Epithelial cell of prostate (primary cell): ENCODE measurements around the gene EFHD1.
"Not testable (repeated sequence)": the region's sequence is repeated elsewhere in the genome, so short reads cannot be mapped to it uniquely, and the experiment has no call there.

Source experiments
- DNase-seq: peaks from one replicate; pipeline ENCODE4 v3.0.0-alpha.2; 2011; ENCODE audit warnings: low read depth, low spot score
- H3K27ac ChIP-seq: fragments of 450-650 bp; 2 replicates; pipeline ENCODE4 v1.5.1; 2017; ENCODE audit warnings: mild to moderate bottlenecking

EFHD1 gene

DNA sequence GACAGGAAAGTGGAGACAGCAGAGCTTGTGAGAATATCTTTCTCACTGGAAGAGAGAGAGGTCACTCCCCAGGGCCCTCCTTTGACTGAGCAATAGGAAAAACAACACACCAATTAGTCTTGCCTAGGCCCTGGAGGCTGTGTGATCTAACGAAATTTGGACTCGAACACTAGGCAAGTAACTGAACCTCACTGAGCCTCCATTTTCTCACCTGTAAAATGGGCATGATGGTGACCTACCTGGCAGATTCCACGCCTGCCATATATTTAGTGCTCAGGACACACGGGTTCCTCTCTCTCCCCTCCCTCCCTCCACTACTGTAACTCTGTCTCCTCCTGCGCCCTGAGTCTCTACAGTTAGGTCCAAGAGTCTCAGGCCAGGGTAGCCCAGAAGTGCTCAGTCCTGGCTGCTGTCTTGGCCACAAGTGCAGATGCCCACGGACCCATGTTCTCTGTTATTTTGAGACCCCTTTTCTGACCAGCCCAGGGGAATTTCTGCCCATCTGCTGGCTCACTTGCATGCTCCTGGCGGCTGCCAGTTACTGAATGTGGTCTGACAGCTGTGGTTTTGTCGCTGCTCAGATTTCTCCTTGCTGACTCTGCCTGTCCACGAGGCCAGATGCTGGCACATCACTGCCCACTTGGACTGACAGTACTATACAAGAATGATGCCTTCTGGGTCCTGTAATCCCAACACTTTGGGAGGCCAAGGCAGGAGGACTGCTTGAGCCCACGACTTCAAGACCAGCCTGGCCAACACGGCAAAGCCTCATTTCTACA lies 54.2 kb downstream of the EFHD1 start:
- no peak for DNase-seq
- H3K27ac ChIP-seq, result no peak overlapping the region

DNA sequence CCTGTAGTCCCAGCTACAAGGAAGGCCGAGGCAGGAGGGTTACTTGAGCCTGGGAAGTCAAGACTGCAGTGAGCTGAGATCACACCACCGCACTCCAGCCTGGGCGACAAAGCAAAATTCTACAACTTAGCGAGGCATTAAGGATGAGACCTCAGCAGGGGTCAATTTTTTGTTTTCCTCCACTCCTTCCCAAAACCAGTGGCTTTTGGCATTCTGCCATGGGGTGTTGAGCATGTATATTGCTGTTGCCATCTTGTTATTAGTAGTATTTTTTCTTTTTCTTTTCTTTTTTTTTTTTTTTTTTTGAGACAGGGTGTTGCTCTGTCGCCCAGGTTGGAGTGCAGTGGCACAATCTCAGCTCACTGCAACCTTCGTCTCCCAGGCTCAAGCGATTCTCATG lies 54.8 kb downstream of the EFHD1 start:
- no peak for DNase-seq
- H3K27ac ChIP-seq, result no peak overlapping the region

DNA sequence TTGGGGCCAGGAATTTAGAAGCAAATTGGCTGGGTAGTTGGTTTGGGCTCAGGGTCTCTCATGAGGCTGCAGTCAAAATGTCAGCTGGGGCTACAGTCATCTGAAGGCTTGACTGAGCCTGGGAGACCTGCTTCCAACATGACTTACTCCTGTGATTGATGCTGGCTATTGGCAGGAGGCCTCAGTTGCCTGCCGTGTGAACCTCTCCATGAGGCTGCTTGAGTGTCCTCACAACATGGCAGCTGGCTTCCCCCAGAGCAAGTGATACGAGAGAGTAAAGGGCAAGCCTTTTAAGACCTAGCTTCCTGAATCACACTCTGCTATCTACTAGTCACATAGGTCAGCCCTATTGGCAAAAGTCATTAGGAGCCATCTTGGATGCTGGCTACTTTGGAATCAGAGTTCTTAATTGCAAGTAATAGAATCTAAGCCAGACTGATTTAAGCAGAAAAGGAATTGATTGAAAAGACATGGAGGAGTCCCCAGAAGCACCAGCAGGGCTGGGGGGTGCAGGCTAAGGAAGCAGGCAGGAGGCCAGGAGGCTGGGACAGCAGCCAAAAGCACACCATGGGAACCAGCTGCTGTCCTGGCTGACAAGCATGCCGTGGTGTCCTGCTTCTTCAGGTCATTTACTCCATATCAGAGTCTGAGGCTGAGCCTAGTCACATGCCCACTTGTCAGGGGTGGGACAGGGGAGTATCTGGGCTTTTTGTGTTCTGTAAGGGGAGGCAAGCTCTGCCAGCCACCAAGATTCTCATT lies 55.9 kb downstream of the EFHD1 start:
- no peak for DNase-seq

GRCh38 chr2:232691117-232691516 lies 57.7 kb downstream of the EFHD1 start:
- H3K27ac ChIP-seq, DNase-seq: not testable (repeated sequence)

More for the DNA sequence above, 55.9 kb downstream of the EFHD1 start:
- H3K27ac ChIP-seq, result no peak overlapping the region

- no peak for DNase-seq
- no peak overlapping the region for H3K27ac ChIP-seq
Measured at GRCh38 chr2:232693344-232693743, 59.9 kb downstream of the EFHD1 start.

DNA sequence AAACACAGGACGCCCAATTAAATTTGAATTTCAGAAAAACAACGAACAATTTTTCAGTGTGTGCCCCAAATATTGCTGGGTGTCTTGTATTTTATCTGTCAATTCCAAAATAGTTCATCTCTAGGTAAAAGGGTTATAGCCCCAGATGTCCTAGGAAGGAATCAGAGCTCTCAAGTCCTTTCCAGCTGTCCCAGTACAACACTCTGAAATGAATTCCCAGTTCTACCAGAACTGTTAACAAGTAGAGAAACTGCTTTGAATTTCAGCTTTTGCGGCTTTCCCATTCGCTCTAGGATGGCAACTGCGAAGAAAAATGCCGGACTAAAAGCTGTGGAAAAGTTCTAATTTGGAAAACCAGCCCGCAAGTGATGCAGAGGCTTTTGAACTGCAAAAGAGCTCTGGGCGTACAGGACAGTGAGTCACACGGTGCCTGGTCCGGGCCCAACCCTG lies 63.2 kb downstream of the EFHD1 start:
- peak overlapping the region; percentile 79 for H3K27ac ChIP-seq
- DNase-seq, result no peak

GRCh38 chr2:232697059-232697806 lies 63.8 kb downstream of the EFHD1 start, which contains the start of gene GIGYF2:
GIGYF2 (plus strand) TSS chr2:232697331; CDS start chr2:232735198, 37,867 bp downstream.
- H3K27ac ChIP-seq, result peak within 1 kb of the TSS; percentile 79
- peak; percentile 73 for DNase-seq

GRCh38 chr2:232697807-232698110 lies 64.4 kb downstream of the EFHD1 start:
- H3K27ac ChIP-seq, result peak overlapping the region; percentile 79
- no peak for DNase-seq

- H3K27ac ChIP-seq, result no peak overlapping the region
- DNase-seq, result no peak
Measured at GRCh38 chr2:232698556-232699091, 65.2 kb downstream of the EFHD1 start.

GRCh38 chr2:232699110-232699509 lies 65.7 kb downstream of the EFHD1 start:
- no peak for DNase-seq
- no peak overlapping the region for H3K27ac ChIP-seq

GRCh38 chr2:232700154-232700553 lies 66.8 kb downstream of the EFHD1 start:
- DNase-seq, result no peak
- no peak overlapping the region for H3K27ac ChIP-seq

DNA sequence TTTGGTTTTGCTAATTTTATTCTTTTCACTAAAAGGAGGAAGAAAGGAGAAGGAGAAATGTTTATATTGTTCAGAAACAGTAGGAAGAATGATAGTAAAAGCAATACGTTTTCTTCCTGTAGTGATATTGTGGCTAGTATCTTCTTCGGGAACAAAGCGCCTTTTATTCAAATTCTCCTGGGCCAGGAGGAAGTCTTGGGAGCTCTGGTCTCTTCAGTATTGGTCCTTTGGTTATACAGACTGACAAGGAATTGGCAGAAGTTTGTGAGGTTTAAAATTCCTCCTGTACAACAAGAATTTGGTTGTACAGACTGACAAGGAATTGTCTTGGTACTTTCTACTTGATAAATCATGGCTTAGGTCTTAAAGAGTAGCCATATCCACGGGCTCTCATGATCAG lies 73.7 kb downstream of the EFHD1 start:
- DNase-seq, result no peak

DNA sequence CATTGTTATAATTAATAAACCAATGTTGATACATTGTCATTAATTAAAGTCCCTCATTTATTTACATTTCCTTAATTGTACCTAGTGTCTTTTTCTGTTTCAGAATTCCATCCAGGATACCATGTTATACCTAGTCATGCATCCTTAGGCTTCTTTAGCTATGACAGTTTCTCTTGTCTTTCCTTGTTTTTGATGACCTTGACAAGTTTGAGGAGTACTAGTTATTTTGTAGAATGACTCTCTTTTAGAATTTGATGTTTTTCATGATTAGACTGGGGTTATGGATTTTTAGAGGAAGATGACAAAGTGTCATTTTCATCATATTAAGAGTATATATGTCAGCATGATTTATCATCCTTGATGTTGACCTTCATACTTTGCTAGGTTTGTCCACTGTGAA lies 80.1 kb downstream of the EFHD1 start:
- no peak overlapping the region for H3K27ac ChIP-seq
- DNase-seq, result no peak

More for the DNA sequence above, 73.7 kb downstream of the EFHD1 start:
- no peak overlapping the region for H3K27ac ChIP-seq

DNA sequence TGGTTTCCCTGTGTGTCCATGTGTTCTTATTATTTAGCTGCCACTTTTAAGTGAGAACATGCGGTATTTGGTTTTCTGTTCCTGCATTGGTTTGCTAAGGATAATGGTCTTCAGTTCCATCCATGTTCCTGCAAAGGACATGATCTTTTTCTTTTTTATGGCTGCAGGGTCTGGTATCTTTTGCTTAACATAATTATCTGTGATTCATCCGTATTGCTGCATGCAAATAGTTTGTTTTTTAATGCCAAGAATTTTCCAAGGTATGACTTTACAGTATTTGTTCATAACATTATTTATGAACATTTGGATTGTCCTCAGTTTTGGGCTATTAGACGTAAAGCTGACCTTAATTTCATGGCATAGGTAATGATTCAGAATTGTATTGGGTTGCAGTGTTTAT lies 81.6 kb downstream of the EFHD1 start:
- DNase-seq, result no peak
- H3K27ac ChIP-seq, result no peak overlapping the region

- DNase-seq, H3K27ac ChIP-seq: not testable (repeated sequence)
Measured at GRCh38 chr2:232720056-232720455, 86.7 kb downstream of the EFHD1 start.

DNA sequence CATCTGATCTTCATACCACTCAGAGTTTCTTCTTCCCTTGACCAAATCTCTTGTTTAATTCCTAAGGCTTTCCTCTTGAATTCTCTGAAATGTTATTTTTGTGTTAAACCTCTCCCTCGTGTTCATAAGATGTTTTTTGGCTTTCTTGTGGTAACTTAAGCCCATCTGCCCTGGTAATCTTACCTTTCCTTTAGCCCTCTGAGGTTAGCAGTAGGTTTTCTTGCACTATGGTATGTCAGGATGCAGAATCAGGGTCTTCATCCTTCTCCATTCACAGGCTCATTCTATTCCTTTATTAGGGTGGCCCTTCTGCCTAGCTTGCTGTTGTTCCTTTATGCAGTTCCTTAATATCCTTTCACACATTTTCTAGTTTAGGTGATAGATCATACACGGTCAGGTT lies 87.9 kb downstream of the EFHD1 start:
- no peak for DNase-seq
- no peak overlapping the region for H3K27ac ChIP-seq

DNA sequence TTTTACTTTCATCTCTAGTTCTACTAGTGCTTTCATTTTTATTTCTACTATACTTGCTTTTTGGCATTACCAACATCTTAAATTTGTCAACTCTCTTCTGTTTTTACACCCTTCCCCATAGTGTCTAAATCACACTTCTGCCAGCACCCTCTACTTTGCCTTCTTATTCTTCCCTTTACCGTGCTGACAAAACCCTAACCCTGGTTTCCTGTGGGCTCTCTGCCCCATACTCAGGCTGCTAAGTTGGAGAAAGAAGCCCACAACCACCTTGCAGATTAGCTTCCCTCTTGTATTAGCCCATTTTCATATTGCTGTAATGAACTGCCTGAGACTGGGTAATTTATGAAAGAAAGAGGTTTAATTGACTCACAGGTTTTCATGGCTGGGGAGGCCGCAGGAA lies 88.5 kb downstream of the EFHD1 start:
- H3K27ac ChIP-seq, result no peak overlapping the region
- no peak for DNase-seq

- H3K27ac ChIP-seq, result no peak overlapping the region
- no peak for DNase-seq
Measured at GRCh38 chr2:232723027-232723426, 89.6 kb downstream of the EFHD1 start.

DNA sequence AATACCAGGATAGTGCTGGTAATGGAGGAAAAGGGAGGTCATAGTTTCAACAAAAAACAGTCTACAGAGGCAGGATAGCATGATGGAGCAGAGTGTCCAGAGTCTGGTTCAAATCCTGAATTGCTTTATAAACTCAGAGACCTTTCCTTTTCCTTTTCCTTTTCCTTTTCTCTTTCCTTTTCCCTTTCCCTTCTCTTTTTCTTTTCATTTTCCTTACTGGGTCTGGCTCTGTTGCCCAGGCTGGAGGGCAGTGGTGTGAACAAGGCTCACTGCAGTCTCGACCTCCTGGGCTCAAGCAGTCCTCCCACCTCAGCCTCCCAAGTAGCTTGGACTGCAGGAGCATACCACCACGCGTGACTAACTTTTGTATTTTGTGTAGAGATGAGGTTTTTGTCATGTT lies 95.4 kb downstream of the EFHD1 start:
- no peak for DNase-seq
- no peak overlapping the region for H3K27ac ChIP-seq

DNA sequence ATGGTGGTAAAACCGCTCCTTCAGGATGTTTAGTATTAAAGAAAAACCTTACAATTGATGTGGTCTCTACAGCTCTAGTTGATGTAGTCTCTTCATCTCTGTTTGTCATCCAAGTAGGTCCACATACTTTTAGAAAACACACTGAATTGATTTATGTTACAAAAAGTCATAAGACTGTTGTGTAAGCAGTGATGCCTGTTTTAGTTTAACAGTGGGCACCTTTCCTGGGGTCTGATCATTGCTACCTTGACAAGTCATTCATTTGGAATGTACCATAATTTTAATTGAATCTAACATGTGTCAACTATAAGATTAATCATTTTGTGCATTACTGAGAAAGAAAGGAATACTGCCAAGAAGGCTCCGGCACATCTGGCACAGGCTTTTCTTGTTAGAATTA lies 98.1 kb downstream of the EFHD1 start:
- no peak overlapping the region for H3K27ac ChIP-seq
- no peak for DNase-seq
